ENCODE data around the gene FAM186B. TPM values are rescaled to one million over a fixed set of nuclear protein-coding genes. Genes with fewer than 3 reads are reported as not detected.

Gene FAM186B
- total and polyA plus RNA-seq, 2 experiments from 2014 or later: 0.17 to 0.69 TPM

DNA sequence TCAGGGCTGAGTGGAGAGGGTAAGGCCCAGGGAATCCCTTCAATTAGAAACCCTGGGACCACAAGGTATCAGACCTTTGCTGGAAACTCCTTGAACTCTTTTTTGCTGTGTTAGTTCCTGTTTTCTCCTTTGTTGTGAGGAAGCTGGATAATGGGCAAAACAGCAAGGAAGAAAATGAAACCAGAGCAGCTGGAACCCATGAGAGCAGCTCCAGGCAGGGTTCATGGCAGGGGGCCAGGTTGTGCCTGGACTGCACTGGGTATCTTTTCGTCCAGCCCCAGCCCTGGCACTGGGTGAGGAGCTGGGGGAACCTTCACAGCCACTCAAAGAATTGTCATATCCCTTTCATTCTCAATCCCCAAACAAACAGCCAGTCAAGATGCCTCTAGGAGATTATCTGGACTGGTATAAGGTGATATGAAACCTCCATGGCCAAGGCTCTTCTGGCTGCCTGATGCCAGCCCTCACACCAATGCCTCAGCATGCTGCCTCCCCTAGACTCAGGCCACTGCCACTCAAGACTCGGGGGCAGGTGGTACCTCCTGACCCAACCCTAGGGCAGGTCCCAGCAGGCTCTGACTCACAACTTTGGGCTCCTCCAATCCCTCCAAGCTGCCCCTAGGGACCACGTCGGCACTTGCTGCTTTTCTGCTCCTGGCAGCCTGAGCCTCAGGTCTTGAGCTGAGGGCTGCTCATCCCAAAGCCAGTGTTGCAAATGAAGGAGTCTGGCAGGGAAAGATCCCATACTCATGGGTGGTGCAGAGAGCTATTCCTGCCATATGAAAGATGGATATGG, 16.5 kb downstream of the FAM186B start:
- H3K4me2 ChIP-seq: no peak overlapping the region
- H3K79me2 ChIP-seq: no peaks in the 10 kb centered on the region
- H3K9me3 ChIP-seq (ENCODE audit: low read depth): no peaks in the 10 kb centered on the region
- no peaks in the 10 kb centered on the region for H3K36me3 ChIP-seq (replicated peaks; ENCODE audit: insufficient read depth, low read depth)
- no peak for DNase-seq (ENCODE audit: low spot score)
- H3K4me3 ChIP-seq: no peak overlapping the region
- H3K9me2 ChIP-seq (replicated peaks; ENCODE audit: insufficient read depth): no peaks in the 10 kb centered on the region
- H3K27me3 ChIP-seq: no peaks in the 10 kb centered on the region
- whole genome bisulfite sequencing (ENCODE audit: low lambda C conversion rate, missing lambda C conversion rate): 86% methylated on average over 4 of the region's 4 CpGs
- H3K27ac ChIP-seq: no peak overlapping the region
- TF ChIP-seq EZH2phosphoT487 (IDR thresholded peaks at IDR 0.05; ENCODE audit: low read depth, severe bottlenecking, unreplicated experiment) (no peak), EZH2 (IDR thresholded peaks at IDR 0.05; ENCODE audit: borderline replicate concordance) (no peak)
- TF ChIP-seq, protein P1, sequence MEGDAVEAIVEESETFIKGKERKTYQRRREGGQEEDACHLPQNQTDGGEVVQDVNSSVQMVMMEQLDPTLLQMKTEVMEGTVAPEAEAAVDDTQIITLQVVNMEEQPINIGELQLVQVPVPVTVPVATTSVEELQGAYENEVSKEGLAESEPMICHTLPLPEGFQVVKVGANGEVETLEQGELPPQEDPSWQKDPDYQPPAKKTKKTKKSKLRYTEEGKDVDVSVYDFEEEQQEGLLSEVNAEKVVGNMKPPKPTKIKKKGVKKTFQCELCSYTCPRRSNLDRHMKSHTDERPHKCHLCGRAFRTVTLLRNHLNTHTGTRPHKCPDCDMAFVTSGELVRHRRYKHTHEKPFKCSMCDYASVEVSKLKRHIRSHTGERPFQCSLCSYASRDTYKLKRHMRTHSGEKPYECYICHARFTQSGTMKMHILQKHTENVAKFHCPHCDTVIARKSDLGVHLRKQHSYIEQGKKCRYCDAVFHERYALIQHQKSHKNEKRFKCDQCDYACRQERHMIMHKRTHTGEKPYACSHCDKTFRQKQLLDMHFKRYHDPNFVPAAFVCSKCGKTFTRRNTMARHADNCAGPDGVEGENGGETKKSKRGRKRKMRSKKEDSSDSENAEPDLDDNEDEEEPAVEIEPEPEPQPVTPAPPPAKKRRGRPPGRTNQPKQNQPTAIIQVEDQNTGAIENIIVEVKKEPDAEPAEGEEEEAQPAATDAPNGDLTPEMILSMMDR (IDR thresholded peaks at IDR 0.05; ENCODE audit: poor library complexity): no peak
- H4K20me1 ChIP-seq (ENCODE audit: insufficient read depth, poor library complexity, severe bottlenecking): no peaks in the 10 kb centered on the region
- no peaks in the 10 kb centered on the region for H3K4me1 ChIP-seq (ENCODE audit: insufficient read depth)
- no peak overlapping the region for H2AFZ ChIP-seq

DNA sequence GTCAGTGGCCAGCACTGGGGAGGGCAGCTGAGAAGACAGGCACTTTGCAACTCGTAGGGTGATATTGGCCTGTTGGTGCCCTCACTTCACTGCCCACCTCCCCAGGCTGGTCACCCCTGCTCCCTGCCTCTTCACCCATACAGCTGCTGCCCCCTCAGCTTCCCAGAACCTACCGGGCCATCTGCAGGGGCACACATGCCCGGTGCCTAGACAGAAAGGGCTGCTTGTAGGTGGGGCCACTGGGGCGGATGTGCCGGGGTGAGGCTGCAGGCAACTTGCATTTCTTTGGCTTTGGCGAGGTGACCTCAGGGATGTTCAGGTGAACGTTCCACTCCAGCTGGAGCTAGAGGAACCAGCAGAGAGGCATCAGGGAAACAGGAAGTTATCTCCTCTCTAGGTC, 17.2 kb downstream of the FAM186B start:
- Histone ChIP-seq H3K4me1 (ENCODE audit: insufficient read depth) (no peaks in the 10 kb centered on the region), H3K9me3 (ENCODE audit: low read depth) (no peaks in the 10 kb centered on the region), H3K4me2 (no peak overlapping the region), H2AFZ (no peak overlapping the region), H3K27ac (no peak overlapping the region), H3K79me2 (no peaks in the 10 kb centered on the region), H3K27me3 (no peaks in the 10 kb centered on the region), H3K4me3 (no peak overlapping the region), H3K9me2 (replicated peaks; ENCODE audit: insufficient read depth) (no peaks in the 10 kb centered on the region), H3K36me3 (replicated peaks; ENCODE audit: insufficient read depth, low read depth) (no peaks in the 10 kb centered on the region), H4K20me1 (ENCODE audit: insufficient read depth, poor library complexity, severe bottlenecking) (no peaks in the 10 kb centered on the region)
- no peak for DNase-seq (ENCODE audit: low spot score)
- WGBS (ENCODE audit: low lambda C conversion rate, missing lambda C conversion rate): 97% methylated on average over 7 of the region's 7 CpGs
- TF ChIP-seq EZH2 (IDR thresholded peaks at IDR 0.05; ENCODE audit: borderline replicate concordance): no peak
- no peak for TF ChIP-seq EZH2phosphoT487 (IDR thresholded peaks at IDR 0.05; ENCODE audit: low read depth, severe bottlenecking, unreplicated experiment)
- TF ChIP-seq, protein P1 (IDR thresholded peaks at IDR 0.05; ENCODE audit: poor library complexity): no peak

DNA sequence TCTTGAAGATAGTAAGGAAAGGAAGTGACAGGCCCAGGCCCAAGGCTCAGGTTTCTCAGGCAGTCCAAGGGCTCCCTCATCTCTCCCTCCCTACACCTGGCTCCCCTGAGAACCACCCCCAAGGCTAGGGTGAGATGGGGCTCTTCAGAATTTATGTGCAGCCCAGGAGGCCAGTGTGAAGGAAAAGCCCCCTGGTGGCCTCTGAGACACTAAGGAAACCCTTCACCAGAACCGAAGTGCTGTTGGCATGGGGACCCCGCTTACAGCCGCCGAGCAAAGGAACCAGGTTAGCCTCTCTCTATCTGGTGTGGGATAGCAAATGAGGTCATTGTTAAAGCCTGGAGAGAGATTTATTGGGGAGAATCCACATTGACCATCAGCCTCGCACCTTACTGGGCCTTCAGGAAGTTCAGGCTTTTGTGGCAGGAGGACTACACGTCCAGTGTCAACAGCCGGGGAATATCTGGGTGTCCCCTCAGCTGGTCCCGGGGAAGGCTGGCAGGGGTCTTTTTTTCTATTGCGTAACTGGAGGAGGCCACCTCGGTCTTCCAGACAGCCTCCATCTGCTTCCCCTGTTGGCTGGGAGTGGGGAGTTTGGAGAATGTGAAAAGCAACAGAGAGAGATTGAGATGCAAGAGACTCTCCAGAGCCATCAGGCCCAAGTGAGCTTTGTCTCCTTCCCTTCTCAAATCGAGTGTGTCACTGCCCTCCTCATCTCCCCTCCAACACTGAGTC, 18.1 kb downstream of the FAM186B start:
- Histone ChIP-seq H2AFZ (no peak overlapping the region), H3K27me3 (no peaks in the 10 kb centered on the region), H3K27ac (no peak overlapping the region), H3K36me3 (replicated peaks; ENCODE audit: insufficient read depth, low read depth) (no peaks in the 10 kb centered on the region), H3K9me3 (ENCODE audit: low read depth) (no peaks in the 10 kb centered on the region), H3K4me2 (no peak overlapping the region), H4K20me1 (ENCODE audit: insufficient read depth, poor library complexity, severe bottlenecking) (no peaks in the 10 kb centered on the region), H3K4me3 (no peak overlapping the region), H3K4me1 (ENCODE audit: insufficient read depth) (no peaks in the 10 kb centered on the region), H3K9me2 (replicated peaks; ENCODE audit: insufficient read depth) (no peaks in the 10 kb centered on the region), H3K79me2 (no peaks in the 10 kb centered on the region)
- no peak for DNase-seq (ENCODE audit: low spot score)
- 94% methylated on average over 11 of the region's 11 CpGs for WGBS (ENCODE audit: low lambda C conversion rate, missing lambda C conversion rate)
- TF ChIP-seq, protein P1 (IDR thresholded peaks at IDR 0.05; ENCODE audit: poor library complexity): no peak
- no peak for TF ChIP-seq EZH2phosphoT487 (IDR thresholded peaks at IDR 0.05; ENCODE audit: low read depth, severe bottlenecking, unreplicated experiment)
- TF ChIP-seq EZH2 (IDR thresholded peaks at IDR 0.05; ENCODE audit: borderline replicate concordance): no peak

All from hepatocyte (in vitro differentiated cells).